UCSD-AML1 (cell line): Measurements from ENCODE around the gene SMG1.
A peak's percentile ranks its signal among the peaks of the same experiment; 100 is the strongest.
"Not testable (repeated sequence)": the region's sequence is repeated elsewhere in the genome, so short reads cannot be mapped to it uniquely, and the experiment has no call there.

Experiments
- DNase-seq: peaks from one replicate; lab custom pipeline; 2025; ENCODE audit not compliant: unreplicated experiment; lab: John Stamatoyannopoulos, UW

SMG1 gene

DNA sequence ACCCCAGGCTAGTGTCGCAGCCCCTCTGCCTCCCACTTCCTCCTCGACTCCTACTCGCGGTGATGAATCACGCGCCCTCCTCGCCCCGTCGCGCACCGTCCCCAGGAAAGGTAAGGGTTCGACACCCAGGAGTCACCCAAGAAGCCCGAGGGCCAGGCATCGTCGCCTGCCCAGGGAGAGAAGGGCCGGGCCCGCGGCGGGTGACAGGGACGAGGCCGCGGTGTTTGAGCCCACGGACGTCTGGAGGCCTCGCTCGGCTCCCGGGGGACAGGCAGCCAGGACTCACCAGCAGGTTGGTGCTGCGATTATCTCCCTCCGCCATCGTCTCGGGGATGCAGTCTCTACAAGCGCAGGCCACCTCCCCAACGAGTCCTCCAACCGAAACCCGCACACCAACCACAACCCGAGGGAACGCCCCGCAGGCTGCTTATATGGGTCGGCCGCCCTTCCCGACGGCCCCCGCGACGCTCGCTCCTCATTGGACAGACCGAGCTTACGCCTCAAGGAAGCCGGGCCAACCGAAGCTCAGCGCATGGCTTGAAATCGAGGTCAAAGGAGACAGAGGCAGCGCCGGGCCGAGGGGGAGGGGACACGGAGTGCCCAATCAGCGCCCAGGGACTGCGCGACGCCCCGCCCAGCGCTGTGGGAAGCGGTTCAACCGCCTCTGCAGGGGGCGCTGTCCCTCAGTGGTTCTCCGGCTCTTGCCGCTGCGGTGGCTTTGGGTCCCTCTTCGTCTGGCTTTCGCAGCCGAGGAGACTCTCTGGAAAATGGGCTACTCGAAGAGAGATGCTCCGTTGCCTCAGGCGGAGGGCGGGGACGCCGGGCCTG is 124.8 kb downstream of the SMG1 start, which contains the start of gene ARL6IP1:
TSS of gene ARL6IP1 (minus strand) at position 405 of the 828 bp plus-strand sequence. CDS start at position 322, 83 bp downstream.
- peak; percentile 99 for DNase-seq

DNA sequence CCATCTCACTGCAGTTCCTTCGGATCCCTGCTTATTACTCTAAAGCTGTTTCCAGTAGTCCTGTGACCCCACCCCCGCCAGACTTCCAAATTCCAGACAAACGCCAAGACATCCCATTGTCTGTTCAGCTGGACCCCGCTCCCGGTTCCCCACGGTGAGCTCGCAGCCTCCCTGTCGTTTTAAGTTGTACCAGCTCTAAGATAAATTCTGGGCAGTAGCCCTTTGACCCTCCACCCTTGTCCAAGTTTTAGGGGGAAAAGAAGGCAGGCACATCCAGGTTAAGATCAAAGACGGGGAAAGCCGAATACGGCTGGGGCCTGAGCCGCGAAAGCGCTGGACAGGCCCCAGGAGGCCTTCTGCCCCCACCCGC is 125.4 kb downstream of the SMG1 start:
- DNase-seq = no peak

DNA sequence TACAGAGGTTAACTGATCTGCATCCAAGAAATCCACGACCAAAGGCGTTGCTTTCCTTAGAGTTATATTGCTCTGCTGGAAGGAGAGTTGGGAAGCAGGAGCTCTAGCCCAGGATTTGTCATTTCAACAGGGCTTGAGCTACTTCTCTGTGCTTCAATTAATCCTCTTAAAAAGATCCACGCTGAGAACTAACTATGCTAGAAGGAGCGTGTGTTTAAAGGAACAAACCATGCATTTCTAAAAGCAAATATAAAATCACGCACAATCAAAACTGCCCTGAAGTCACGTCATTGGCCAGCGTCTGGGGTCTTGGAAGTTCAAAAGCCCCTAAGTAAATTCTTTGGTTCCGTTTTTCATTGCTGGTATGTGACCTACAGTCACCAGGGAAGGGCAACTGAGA is 125.9 kb downstream of the SMG1 start:
- DNase-seq = no peak

DNA sequence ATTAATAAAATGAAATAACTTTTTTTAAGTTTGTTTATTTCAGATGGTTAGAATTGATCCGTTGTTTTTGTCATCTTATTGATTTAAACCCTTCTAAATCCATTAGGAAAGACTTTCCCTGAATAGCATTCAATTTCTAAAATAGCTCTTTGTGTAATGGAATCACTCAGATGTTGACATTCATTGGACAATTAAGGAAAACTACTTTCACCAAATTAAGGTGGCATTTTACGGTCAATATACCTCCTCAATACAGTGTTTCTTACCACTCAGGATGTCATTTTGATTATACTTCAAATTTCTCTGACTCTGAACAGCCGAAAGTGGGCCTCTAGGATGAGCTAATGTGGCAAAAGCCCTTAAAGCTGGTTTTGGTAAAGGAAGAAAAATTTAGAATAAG is 126.7 kb downstream of the SMG1 start:
- no peak for DNase-seq

DNA sequence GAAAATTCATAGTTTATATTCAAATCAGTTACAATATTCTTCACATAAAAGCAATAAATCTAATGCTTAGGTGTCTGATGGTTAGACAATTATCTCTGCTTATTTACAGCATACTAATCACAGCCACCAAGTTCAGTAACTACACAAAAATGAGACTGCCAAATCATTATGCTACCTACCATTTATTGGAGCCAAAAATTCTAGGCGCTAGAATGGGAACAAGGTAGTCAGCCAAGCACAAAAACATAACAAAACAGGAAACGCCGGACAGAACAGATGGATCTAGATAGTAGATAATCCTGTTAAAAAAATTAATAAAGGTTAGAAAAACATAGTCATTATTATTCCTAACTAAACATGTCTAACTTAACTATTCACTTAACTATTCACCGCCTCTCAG is 128.5 kb downstream of the SMG1 start:
- DNase-seq = no peak

DNA sequence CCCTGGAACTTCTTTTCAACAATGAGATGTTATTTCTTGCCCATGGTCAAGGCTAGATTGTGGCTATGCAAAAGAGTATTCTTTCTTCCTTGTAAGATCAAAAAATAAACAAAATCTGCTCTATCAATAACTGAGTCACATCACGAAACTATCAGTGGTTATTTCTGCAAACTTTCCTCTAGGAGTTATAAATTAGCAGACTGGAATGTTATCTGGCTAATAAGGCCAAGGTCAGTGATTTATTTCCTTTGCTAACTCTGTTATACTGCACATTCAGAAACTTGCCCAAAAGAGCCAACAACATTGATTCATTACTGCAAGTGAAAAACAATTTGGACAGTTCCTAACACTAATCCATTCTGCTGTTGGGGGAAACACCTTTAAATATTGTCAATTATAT is 129.8 kb downstream of the SMG1 start:
- no peak for DNase-seq

DNA sequence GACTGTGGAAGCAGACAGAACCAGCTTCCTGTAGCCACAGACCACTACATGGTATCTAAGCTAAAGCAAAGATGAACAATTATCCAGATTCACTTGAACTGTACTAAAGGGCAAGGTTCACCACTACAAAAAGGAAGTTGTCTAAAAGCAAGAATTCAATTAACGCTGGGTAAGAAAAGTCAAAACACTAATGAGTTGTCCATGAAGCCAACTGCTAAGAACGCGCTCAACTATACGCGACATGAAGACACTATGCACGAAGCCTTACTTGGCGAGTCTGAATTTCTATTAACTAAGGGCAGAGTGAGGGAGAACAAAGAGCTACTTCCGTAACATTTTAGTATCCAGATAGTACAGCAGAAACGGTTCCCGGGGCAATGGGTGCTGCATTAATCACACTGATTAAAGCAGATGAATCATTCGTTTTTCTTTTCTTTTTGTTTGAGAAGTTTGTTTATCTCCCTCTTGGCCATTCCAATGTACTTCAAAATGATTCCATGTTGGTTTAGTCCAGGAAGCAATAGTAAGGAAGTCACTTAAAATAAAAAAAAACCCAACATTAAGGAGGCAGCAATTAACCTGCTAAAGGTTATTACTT is 133.3 kb downstream of the SMG1 start:
- no peak for DNase-seq

DNA sequence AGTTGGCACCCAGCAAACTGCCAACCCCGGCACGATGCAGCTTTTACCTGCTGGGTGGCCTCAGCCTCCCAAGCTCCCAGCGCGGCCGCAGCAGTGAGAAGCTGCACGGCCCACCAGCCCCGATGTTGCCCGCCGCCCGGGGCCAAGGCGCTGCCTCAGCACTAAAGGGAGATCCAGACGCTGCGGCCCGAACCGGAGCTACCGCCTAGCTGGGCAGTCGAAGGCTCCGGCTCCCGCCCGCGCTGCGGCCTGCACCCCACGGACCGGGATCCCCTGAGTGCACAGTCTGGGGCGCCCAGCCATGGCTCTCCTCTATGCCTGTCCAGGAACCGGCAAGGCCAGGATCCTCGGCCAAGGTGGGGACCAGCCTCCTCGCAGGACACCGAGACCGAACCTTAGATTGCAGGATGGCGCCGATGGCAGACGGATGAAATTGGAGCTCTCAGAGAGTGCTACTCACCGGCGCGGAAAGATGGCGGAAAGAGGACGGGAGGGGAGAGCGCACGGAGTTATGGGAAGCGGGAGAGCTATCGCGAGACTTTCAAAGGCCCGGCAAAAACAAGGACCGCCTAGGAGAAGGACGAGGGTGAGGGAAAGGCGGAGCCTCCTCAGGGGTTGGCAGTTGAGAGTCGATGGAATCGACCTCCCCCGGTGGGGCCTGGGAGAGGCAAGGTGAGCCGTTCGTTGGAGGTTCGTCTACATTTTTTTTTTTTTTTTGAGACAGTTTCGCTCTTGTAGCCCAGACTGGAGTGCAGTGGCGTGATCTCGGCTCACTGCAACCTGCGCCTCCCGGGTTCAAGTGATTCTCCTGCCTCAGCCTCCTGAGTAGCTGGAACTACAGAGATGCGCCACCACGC is 136.1 kb downstream of the SMG1 start, which contains the start of gene RPS15A:
TSS of gene RPS15A (minus strand) at position 485 of the 857 bp plus-strand sequence. CDS start 1,221 bp downstream, outside the sequence.
- DNase-seq = peak; percentile 89

DNA sequence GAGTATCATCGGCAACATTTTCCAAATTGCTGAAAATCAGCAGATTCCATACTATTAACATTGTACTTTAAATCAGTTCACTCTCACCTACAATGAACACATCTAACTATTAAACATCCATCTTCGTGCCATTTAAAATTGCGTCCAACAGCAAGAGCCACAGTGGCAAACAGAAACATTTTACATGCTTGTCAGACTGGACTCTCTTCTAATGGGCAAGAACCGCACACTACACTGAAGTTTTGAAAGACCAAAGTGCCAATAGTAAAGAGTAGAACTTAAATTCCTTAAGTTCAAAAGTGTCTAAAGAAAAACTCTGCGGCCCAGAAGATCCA is 136.7 kb downstream of the SMG1 start:
- no peak for DNase-seq

DNA sequence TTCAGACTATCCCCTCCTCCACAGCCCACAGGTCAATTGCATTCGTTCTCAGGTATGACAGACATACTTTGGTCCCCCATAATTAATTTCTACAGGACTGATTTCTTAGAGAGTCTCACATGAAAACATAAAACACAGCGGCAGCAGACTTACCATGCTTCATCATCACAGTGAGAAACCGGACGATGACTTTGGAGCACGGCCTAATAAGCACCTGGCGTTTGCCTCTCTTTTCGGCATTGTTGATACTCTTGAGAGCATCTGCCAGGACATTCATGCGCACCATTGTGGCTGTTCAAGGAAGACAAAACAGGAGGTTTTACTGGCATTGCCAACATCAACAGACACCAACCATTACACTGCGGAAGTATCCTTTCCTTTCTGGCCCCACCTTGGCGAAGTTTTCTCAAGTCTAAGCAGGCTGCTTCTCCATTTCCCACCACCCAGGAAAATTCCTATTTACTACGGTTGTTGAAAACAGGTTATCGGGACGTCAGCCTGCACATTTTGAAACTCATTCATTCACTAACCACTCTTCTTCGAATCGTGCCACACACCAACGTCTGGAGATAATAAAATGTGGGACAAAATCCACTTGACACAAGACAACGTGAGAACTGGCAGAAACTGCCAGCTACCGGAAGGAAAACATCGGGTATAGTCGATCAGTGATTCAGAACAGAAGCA is 137.2 kb downstream of the SMG1 start:
- DNase-seq = no peak

DNA sequence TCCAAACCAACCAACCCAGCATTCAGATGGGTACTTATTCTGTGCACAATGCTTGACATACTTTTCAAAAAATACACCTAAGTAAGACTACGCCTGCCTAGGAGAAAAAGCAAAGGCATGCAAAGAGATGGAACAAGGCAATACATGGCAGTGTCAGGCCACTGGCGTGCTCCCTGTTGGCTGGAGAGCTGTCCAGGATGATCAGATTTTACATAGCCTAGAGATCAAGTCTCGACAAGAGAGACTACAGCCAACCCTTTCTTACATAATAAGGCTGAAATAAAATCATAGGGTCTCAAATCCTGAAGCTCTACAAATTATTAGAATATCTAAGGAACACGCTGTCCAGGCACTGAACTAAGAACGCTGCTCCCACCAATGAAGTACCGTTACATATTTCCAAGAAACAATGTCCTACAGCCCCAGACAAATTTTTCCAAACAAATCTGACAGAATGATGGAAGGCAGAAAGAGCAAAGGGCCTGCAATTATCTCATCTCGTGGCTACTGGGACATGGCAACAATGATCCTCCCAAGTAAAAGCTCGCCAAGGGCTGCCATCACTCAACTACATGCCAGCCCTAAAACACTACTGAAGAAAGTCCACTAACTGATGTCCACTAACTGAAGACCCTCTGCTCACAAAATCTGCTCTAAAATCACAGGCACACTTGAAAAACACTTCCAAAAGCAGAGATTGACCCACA is 141.1 kb downstream of the SMG1 start:
- DNase-seq = no peak

DNA sequence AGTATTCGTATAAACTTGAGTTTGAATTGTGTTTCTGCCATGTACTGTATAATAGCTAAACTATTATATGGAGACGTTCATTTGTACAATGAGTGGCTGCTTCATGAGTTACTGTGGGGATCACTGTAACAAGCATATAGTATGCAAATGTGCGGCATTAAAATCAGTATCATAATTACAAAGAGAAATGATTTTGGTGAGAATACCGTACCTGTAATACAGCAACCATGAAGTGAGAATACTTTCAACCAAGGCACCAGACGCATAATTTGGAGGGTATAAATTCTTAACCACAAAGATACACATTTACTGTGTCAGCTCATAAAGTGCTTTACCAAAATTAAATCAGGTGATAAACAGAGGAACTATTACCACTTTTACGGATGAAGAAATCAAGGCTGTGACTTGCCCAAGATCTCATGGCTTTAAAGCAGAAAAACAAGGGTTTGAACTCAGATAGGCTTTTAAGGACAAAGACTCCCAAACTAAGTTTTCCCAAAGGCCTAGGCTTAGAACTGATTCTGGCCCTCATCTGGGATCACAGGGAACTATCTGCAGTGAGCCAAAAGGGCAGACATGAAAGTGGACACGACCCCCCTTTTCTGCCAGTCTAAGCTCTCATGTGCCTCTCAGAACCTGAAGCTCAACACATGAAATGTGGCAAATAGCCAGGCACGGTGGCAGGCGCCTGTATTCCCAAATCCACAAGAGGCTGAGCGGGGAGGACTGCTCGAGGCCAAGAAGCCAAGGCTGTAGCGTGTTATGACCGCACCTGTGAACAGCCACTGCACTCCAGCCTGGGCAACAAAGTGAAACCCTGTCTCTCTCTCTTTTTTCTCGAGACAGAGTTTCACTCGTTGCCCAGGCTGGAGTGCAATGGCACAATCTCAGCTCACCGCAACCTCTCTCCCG is 142.5 kb downstream of the SMG1 start:
- no peak for DNase-seq

DNA sequence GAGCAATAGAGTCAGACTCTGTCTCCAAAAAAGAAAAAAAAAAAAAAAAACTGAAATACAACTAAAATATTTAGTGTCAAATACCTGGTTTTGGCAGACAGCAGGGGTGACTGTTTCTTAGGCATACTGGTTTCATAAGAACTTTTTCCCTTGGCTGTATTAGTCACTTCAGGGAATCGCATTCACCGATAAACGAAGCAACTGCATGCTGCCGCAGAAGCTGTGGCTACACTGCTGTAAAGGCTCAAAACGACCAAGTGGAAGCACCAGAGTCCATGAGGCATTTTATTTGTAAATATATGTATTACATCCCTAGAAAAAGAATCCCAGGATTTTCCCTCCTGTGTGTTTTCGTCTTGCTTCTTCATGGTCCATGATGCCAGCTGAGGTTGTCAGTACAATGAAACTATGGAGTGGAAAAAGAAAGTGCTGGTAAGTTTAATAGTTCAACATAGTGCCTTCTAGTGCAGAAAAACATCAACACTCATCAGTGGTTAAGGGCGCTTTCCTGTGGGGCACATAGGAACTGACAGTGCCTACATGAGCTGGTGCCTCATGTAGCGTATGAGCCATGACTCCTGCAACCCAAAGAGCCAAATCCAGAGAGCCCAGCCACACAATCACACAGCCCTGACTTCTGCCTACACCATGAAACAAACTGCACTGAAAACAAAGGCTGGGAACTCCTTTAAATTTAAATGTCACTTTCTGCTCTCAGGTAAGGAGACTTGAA is 143.3 kb downstream of the SMG1 start:
- DNase-seq = no peak

DNA sequence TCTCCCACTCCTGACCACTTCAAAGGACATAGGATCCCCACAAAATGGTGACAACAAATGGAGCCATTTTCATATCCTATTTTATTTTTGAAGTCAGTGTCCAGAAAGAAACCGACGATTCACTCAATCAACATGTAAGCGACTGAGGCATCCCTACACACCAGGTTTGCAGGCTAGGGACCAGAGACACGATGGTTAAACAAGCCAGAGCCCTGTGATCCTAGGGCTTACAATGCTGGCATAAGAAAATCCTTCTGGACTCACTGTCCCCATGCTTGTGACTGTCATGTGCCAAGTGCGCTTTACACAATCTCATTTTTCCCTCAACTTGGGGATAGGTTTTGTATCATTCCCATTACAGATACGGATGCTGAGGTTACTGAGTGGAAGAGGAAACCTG is 145.0 kb downstream of the SMG1 start:
- not testable (repeated sequence) for DNase-seq

DNA sequence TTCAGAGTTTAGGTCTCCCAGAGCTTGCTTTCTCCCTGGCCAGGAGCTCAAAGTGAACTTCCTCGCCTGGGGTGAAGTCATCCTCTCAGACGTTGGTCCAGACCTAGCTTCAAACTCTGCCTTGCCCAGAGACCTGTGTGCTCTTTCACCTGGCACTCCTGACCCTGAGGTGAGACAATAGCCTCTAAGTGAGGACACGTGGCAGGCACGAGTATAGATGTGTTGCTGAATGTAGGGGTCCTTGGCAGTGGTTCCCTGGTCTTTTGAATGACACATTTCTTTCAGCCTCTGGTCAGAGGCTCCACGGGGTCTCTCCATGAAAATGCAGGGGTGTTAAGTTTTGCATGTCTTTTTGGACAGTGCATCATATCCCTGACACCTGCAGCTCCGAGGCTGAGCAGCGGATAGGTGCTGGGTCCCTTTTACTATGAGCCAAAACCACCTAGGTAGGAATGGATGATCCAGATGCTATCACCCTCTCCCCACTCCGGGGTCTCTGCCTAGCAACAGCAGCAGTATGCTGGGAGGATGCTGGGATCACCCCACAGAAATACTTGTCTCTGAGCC is 145.7 kb downstream of the SMG1 start:
- DNase-seq = not testable (repeated sequence)

DNA sequence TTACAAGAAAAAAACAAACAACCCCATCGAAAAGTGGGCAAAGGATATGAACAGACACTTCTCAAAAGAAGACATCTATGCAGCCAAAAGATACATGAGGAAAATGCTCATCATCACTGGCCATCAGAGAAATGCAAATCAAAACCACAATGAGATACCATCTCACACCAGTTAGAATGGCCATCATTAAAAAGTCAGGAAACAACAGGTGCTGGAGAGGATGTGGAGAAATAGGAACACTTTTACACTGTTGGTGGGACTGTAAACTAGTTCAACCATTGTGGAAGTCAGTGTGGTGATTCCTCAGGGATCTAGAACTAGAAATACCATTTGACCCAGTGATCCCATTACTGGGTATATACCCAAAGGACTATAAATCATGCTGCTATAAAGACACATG is 148.5 kb downstream of the SMG1 start:
- not testable (repeated sequence) for DNase-seq

DNA sequence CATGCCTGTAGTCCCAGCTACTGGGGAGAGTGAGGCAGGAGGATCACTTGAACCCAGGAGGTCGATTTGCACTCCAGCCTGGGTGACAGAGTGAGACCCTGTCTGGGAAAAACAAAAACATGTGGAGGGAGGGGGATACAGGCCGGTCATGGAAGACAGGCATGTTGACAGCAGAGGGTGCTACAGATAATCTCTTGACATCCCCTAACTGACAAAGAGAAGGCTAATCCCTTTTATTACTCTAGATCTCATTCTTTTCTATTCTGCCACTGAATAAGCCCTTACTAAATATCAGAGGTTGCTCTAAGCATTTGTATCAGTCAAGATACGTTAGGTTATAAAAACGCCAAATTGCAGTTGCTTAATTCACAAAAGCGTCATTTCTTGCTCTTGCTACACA is 149.9 kb downstream of the SMG1 start:
- not testable (repeated sequence) for DNase-seq

DNA sequence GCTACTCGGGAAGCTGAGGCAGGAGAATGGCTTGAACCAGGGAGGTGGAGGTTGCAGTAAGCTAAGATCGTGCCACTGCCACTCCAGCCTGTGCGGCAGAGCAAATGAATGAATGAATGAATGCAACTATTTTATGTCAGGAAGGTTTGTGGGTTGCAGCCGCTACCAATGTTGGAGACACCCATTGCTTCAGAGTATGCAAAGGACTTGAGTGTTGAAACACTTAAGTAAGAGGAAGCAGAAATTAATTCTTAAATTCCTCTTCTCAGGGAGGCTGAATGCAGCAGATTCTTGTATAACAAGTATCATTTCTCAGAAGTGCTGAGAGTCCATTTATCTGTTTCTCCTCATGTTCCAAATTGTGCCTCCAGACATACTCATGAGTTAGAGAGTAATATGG is 151.6 kb downstream of the SMG1 start:
- not testable (repeated sequence) for DNase-seq
